Frontal cortex (tissue), 4 donors: ENCODE data around the gene C2orf49. TPM values are rescaled to one million over a fixed set of nuclear protein-coding genes. Genes with fewer than 3 reads are reported as not detected.
"Not testable (repeated sequence)": the region's sequence is repeated elsewhere in the genome, so short reads cannot be mapped to it uniquely, and the experiment has no call there.

ENCODE experiments used
- DNase-seq, 2 donors: peaks; one replicate each; pipeline ENCODE4 v3.0.0; 2012; ENCODE audit warnings: low spot score in 2 of 2
- FAIRE-seq: peaks from 2 replicates; lab custom pipeline; 2012; peaks lifted over from hg19 to GRCh38; lab: Jason Lieb, UNC
- total RNA-seq: library from RNA; depleted of rRNA; stranded (reverse); fragments of >200 nt; gene quantifications from one replicate; pipeline ENCODE4 v1.2.3, GENCODE V29; 2014
- donor health status: control.
- donor health status: control.
- donor health status: control.

C2orf49 gene
- total RNA-seq, 1 donor from 2014 or later: 29.8 TPM

DNA sequence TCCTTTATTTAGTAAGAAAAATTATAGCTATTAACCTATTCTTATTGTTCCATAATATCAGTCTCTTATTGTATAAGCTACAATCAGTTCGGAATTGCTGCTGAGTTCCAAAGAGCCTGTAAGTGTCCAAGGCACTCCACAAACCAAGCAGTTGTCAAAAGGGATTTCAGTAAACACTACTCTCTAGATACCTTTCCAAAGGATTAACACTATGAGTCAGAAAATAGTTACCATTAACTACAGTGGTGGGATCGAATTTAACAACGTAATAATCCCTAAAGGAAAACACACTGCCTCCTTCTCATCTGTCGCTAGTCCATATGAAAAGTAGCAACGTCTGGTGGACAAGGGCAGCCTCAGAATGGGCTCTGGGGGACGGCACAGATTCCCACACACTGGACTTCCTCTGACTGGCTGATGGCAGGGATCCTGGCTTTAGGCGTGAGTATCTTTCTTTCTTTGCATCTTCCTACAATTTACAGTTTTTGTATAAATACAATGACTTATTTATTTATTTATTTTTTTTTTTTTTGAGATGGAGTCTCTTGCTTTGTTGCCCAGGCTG lies 16.6 kb upstream of the C2orf49 start:
- FAIRE-seq: no peak
- DNase-seq: no peak

- DNase-seq (no peak), FAIRE-seq (no peak)
Measured at GRCh38 chr2:105321875-105322646, 15.3 kb upstream of the C2orf49 start.

GRCh38 chr2:105323111-105323510 lies 14.2 kb upstream of the C2orf49 start:
- FAIRE-seq: no peak

DNA sequence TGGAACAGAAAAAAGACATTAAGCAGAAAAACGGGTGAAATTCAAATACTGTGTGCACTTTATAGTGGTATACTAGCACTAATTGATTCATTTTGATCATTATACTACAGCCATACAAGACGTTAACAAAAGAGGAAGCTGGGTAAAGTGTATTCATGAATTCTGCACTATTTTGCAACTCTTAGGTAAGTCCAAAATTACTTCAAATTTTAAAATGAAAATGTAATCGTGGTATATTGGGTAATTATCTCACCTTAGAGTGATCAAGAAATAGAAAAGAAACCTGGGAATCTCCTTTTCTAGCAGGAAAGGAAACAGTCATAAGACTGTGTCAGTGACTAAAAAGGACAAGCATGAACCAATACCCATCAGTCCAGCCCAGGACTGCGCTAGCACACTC lies 13.2 kb upstream of the C2orf49 start:
- DNase-seq (no peak), FAIRE-seq (no peak)

More at GRCh38 chr2:105323111-105323510, 14.2 kb upstream of the C2orf49 start:
- no peak for DNase-seq

GRCh38 chr2:105324732-105325131 lies 12.6 kb upstream of the C2orf49 start:
- DNase-seq: no peak

DNA sequence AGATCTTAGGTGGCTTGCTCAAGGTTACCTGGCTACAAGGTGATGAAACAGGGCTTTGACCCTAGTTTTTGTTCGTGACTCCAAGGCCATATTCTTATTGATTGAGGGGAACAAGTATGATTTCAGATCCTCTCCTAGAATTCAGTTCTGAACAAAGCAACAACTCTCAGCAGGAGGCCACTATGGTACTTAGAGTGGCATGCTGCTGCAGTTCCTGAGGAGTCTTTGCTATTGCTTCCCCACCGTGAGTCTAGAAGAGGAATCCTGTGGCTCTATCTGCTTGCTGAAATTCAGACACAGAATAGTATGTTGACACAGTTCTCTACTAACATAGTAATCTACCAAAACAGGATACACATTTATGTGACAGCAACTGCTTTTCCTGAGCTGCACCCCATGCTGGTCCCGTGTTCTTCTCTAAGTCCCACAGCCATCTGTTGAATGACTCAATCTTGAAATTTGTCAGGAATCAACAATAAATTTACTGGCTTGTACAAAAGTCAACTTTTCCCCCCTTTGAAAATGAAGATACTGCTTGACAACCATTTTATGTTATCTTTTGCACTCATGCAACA lies 11.9 kb upstream of the C2orf49 start:
- no peak for FAIRE-seq
- DNase-seq: no peak

More at GRCh38 chr2:105324732-105325131, 12.6 kb upstream of the C2orf49 start:
- FAIRE-seq: no peak

- not testable (repeated sequence) for FAIRE-seq
Measured at GRCh38 chr2:105327271-105327670, 10.1 kb upstream of the C2orf49 start.

DNA sequence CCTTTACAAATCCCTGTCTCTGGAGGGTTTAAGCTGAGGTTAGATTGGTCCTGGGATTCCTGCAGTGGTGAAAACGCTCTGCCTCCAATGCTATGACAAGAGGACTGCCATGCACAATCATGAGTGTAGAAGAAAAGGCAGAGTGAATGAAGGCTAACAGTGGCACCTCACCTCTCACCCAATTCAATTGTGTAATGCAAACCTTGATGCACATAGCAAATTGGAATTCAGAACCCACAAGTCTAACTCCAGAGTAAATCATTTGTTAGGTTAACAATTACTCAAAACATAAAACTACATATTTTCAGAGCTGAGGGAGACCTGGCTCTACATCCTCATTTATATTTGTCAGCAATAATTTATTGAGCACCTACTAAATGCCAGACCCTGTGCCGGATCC lies 9.7 kb upstream of the C2orf49 start:
- no peak for FAIRE-seq

More at GRCh38 chr2:105327271-105327670, 10.1 kb upstream of the C2orf49 start:
- not testable (repeated sequence) for DNase-seq

GRCh38 chr2:105328281-105329196 lies 8.8 kb upstream of the C2orf49 start:
- DNase-seq: peak in 1 of 2 donors; percentile 40
- FAIRE-seq: no peak

More for the DNA sequence above, 9.7 kb upstream of the C2orf49 start:
- DNase-seq: no peak

DNA sequence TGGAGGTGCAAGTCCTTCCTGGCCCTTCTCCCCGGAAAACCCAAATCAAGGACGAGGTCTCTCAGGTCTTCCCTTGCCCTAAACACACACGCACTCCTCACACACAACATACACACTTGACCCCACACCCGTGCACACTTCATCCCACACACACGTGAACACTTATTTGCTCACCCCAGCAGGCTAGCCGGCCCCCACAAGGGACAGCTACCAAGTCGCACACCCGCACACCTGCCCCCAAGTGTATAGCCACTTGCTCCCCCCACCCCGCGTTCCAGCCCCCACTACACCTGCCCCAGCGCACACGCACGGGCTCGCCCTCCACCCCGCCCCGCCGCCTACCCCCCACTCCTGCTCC lies 8.2 kb upstream of the C2orf49 start:
- DNase-seq (peak in 1 of 2 donors; percentile 35), FAIRE-seq (no peak)

GRCh38 chr2:105329561-105330495 lies 7.5 kb upstream of the C2orf49 start, which contains the start of gene TGFBRAP1:
Gene TGFBRAP1 (minus strand): TSS chr2:105329735. CDS start chr2:105308301, 21,434 bp downstream.
- peak; percentile 82 to 88 for DNase-seq
- no peak for FAIRE-seq

GRCh38 chr2:105330681-105331375 lies 6.5 kb upstream of the C2orf49 start:
- DNase-seq: no peak

DNA sequence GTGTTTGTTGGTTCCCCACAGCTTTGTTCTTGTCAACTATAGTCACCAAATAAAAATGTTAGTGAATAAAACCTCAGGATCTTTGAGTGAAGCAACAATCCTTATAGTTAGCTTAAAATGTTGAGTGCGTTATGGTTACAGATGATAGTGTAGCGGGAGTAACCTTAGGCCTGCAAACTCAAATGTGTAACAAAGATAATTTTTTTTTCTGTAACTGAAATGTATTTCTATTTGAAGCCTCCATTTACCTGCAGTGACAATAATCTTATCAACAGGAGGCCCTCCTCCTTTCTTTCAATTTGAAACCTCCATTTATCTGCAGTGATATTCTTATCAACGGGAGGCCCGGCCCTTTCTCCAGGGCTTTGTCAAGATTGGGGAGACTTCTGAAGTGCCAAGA lies 3.1 kb upstream of the C2orf49 start:
- no peak for FAIRE-seq

More at GRCh38 chr2:105330681-105331375, 6.5 kb upstream of the C2orf49 start:
- no peak for FAIRE-seq

DNA sequence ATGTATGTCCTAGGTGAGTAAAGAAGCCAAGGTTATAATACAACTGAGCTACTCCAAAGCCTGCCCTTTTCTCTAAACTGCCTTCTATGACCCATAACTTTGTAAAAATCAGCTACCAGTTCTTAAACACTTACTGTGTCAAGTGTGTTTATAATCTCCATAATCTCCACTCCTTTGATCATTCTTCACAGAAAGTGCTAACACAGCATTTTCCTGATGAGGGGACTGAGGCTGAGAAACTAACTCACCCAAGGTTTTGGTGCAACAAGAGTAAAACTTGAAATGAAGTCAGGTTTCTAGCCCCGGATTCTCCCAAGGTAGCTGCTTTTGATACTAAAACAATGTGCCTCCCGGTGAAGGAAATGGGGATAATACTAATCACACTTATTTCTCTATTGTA lies 1.9 kb upstream of the C2orf49 start:
- FAIRE-seq (no peak), DNase-seq (no peak)

More for the DNA sequence above, 3.1 kb upstream of the C2orf49 start:
- no peak for DNase-seq

DNA sequence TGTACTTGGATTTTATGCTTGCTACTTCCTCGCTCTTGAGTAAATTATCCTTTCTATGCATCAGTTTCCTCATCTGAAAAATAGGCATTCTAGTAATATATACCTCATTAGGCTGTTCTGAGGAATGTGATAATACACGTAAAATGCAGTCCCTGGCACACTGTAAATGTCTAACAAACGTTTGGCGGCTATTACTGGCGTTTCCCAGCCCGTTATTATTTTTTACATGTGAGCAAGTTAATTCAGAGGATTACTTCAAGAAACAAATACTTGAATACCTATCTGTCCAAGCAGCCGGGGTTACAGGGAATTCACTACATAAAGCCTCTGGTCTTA lies 586 bp upstream of the C2orf49 start:
- DNase-seq (no peak), FAIRE-seq (no peak)

DNA sequence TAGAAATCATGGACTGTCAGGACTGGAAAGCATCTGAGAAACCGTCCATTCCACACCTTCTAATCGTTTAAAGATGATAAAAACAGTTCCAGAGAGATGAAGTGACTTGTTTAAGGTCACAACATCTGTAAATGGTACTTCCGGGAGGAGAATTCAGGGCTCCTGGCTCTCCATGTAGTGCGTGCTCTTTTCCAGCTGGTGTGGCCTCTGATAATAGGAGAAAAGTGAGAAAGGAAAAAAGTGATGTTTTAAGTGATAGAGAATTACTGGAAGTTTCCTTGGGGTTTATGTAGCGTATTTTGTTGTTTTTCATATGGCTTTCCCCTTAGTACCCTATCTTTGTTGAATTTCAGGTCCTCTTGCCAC lies 663 bp downstream of the C2orf49 start:
- DNase-seq (no peak), FAIRE-seq (no peak)

DNA sequence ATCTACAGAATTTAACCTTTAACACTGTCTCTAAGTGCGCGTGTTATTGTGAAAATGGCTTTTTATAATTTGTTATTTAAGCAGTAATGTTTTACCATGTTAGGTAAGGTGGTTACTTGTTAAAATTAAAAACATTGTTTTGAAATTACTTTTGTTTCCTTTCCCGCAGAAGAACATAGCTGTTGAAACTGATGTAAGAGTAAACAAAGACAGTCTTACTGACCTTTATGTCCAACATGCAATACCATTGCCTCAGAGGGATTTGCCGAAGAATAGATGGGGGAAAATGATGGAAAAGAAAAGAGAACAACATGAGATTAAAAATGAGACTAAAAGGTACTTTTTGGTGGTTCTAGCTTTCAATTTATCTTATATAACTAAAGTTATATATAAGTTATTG lies 2.1 kb downstream of the C2orf49 start:
- FAIRE-seq (no peak), DNase-seq (no peak)

- no peak for DNase-seq
- FAIRE-seq: no peak
Measured at GRCh38 chr2:105344704-105345345, 7.5 kb downstream of the C2orf49 start.
